HEK293 (cell line): Measurements from ENCODE around the gene DCAF6.

Experiments used
- CTCF ChIA-PET: fragments of 350-600 bp; formaldehyde crosslinking; extraction: SDS; loops from one replicate; lab custom pipeline; 2021; ENCODE audit warnings: antibody characterized with exemption; lab: Yijun Ruan, JAX
- POLR2A ChIA-PET: fragments of 300-600 bp; formaldehyde crosslinking; extraction: SDS; loops from one replicate; lab custom pipeline; 2020; ENCODE audit warnings: antibody characterized with exemption, inconsistent platforms; lab: Yijun Ruan, JAX
- H3K27ac ChIP-seq: fragments of 200-500 bp; sonication (Bioruptor generic); 2 replicates; pipeline ENCODE4 v1.5.1; 2014; ENCODE audit warnings: low read depth, low read length, control low read depth, inconsistent platforms; ENCODE audit errors: extremely low read depth
- H3K36me3 ChIP-seq, 2 experiments: fragments of 200-500 bp in 1 of 2; sonication (Bioruptor generic) in 1 of 2; 1 replicate in 1 of 2; 2 replicates in 1 of 2; pipeline ENCODE4 v1.5.1; 2014 to 2017; ENCODE audit warnings: inconsistent platforms in 2 of 2, low read length in 2 of 2; ENCODE audit not compliant: control insufficient read depth in 2 of 2, insufficient read depth in 1 of 2
- H3K4me1 ChIP-seq: fragments of 200-500 bp; sonication (Bioruptor generic); 2 replicates; pipeline ENCODE4 v1.5.1; 2014; ENCODE audit warnings: mild to moderate bottlenecking, low read length, inconsistent platforms; ENCODE audit not compliant: control insufficient read depth, insufficient read depth
- H3K4me3 ChIP-seq: 2 replicates; pipeline ENCODE4 v1.5.1; 2011; ENCODE audit warnings: low read depth, mild to moderate bottlenecking, control low read depth, low read length, moderate library complexity
- H3K9me3 ChIP-seq: fragments of 200-500 bp; sonication (Bioruptor generic); 2 replicates; pipeline ENCODE4 v1.5.1; 2014; ENCODE audit warnings: low read depth, low read length, inconsistent platforms; ENCODE audit not compliant: control insufficient read depth, insufficient read depth
- ATF2 ChIP-seq: fragments of 450-650 bp; formaldehyde crosslinking; IDR thresholded peaks from 2 replicates; pipeline ENCODE4 v1.5.1; 2016; ENCODE audit warnings: missing biosample characterization, missing genetic modification characterization, low read depth
- IKZF3 ChIP-seq: fragments of 450-650 bp; IDR thresholded peaks from 2 replicates; pipeline ENCODE4 v1.5.0; 2018; ENCODE audit warnings: missing biosample characterization, mild to moderate bottlenecking, missing genetic modification characterization, moderate library complexity
- MEIS1 ChIP-seq: sonication (generic); formaldehyde crosslinking; IDR thresholded peaks from 2 replicates; pipeline ENCODE4 v1.8.1; 2022; ENCODE audit warnings: missing genetic modification reagents, mild to moderate bottlenecking, borderline replicate concordance
- PRDM2 ChIP-seq: fragments of 450-650 bp; formaldehyde crosslinking; IDR thresholded peaks from 2 replicates; pipeline ENCODE4 v1.5.1; 2016; ENCODE audit warnings: missing biosample characterization, missing genetic modification characterization, borderline replicate concordance
- ZBTB21 ChIP-seq: fragments of 450-650 bp; formaldehyde crosslinking; IDR thresholded peaks from 2 replicates; pipeline ENCODE4 v1.5.1; 2017; ENCODE audit warnings: missing biosample characterization, missing genetic modification characterization
- ZFHX2 ChIP-seq: fragments of 450-650 bp; formaldehyde crosslinking; conservative IDR thresholded peaks from 2 replicates; pipeline ENCODE4 v1.5.1; 2016; ENCODE audit warnings: missing biosample characterization, missing genetic modification characterization
- ZNF10 ChIP-seq: fragments of 450-650 bp; formaldehyde crosslinking; IDR thresholded peaks from 2 replicates; pipeline ENCODE4 v1.5.1; 2017; ENCODE audit warnings: missing biosample characterization, missing genetic modification characterization
- ZNF112 ChIP-seq: fragments of 450-650 bp; formaldehyde crosslinking; IDR thresholded peaks from 2 replicates; pipeline ENCODE4 v1.5.0; 2017; ENCODE audit warnings: missing biosample characterization, missing genetic modification characterization
- ZNF155 ChIP-seq: fragments of 450-650 bp; formaldehyde crosslinking; IDR thresholded peaks from 2 replicates; pipeline ENCODE4 v1.5.1; 2016; ENCODE audit warnings: missing biosample characterization, missing genetic modification characterization
- ZNF324 ChIP-seq: fragments of 450-650 bp; formaldehyde crosslinking; IDR thresholded peaks from 2 replicates; pipeline ENCODE4 v1.5.1; 2016; ENCODE audit warnings: missing biosample characterization, missing genetic modification characterization
- ZNF335 ChIP-seq: fragments of 450-650 bp; formaldehyde crosslinking; conservative IDR thresholded peaks from 2 replicates; pipeline ENCODE4 v1.5.1; 2016; ENCODE audit warnings: missing biosample characterization, missing genetic modification characterization
- ZNF521 ChIP-seq: fragments of 450-650 bp; formaldehyde crosslinking; IDR thresholded peaks from 2 replicates; pipeline ENCODE4 v1.5.1; 2017; ENCODE audit warnings: missing biosample characterization, mild to moderate bottlenecking, missing genetic modification characterization
- ZNF529 ChIP-seq: fragments of 450-650 bp; formaldehyde crosslinking; IDR thresholded peaks from 2 replicates; pipeline ENCODE4 v1.5.1; 2017; ENCODE audit warnings: missing genetic modification characterization, missing biosample characterization; ENCODE audit not compliant: insufficient replicate concordance
- ZNF558 ChIP-seq: fragments of 450-650 bp; formaldehyde crosslinking; IDR thresholded peaks from 2 replicates; pipeline ENCODE4 v1.5.1; 2016; ENCODE audit warnings: missing biosample characterization, missing genetic modification characterization
- ZNF600 ChIP-seq: fragments of 450-650 bp; formaldehyde crosslinking; IDR thresholded peaks from 2 replicates; pipeline ENCODE4 v1.5.1; 2016; ENCODE audit warnings: missing biosample characterization, missing genetic modification characterization
- ZNF654 ChIP-seq: fragments of 450-650 bp; formaldehyde crosslinking; IDR thresholded peaks from 2 replicates; pipeline ENCODE4 v1.5.1; 2016; ENCODE audit warnings: low read depth, missing biosample characterization, missing genetic modification characterization
- ZNF670 ChIP-seq: fragments of 450-650 bp; formaldehyde crosslinking; IDR thresholded peaks from 2 replicates; pipeline ENCODE4 v1.5.1; 2016; ENCODE audit warnings: missing biosample characterization, missing genetic modification characterization, low read depth
- ZNF792 ChIP-seq: fragments of 450-650 bp; formaldehyde crosslinking; IDR thresholded peaks from 2 replicates; pipeline ENCODE4 v1.5.1; 2016; ENCODE audit warnings: missing biosample characterization, missing genetic modification characterization
- TF ChIP-seq, protein P1 (sequence below): fragments of 450-650 bp; formaldehyde crosslinking; IDR thresholded peaks from 2 replicates; pipeline ENCODE4 v1.5.1; 2016; ENCODE audit warnings: missing biosample characterization, missing genetic modification characterization
- TF ChIP-seq, protein P2 (sequence below): fragments of 450-650 bp; formaldehyde crosslinking; IDR thresholded peaks from 2 replicates; pipeline ENCODE4 v1.5.1; 2017; ENCODE audit warnings: missing biosample characterization, missing genetic modification characterization

DCAF6 gene

GRCh38 chr1:167983797-167984420 lies 47.4 kb downstream of the DCAF6 start:
- no peak overlapping the region for H3K4me3 ChIP-seq
- no peaks in the 10 kb centered on the region for H3K4me1 ChIP-seq
- ChIA-PET CTCF (no interaction called here), POLR2A (no interaction called here)
- no peaks in the 10 kb centered on the region for H3K36me3 ChIP-seq
- H3K27ac ChIP-seq, result no peak overlapping the region
- no peak for TF ChIP-seq ZNF670
- no peak for TF ChIP-seq ZNF654 (tag by site-specific recombination)
- TF ChIP-seq ZNF521 (tag by site-specific recombination), result no peak
- TF ChIP-seq ZNF529 (tag by site-specific recombination), result no peak
- no peak for TF ChIP-seq MEIS1
- no peaks in the 10 kb centered on the region for H3K9me3 ChIP-seq

DNA sequence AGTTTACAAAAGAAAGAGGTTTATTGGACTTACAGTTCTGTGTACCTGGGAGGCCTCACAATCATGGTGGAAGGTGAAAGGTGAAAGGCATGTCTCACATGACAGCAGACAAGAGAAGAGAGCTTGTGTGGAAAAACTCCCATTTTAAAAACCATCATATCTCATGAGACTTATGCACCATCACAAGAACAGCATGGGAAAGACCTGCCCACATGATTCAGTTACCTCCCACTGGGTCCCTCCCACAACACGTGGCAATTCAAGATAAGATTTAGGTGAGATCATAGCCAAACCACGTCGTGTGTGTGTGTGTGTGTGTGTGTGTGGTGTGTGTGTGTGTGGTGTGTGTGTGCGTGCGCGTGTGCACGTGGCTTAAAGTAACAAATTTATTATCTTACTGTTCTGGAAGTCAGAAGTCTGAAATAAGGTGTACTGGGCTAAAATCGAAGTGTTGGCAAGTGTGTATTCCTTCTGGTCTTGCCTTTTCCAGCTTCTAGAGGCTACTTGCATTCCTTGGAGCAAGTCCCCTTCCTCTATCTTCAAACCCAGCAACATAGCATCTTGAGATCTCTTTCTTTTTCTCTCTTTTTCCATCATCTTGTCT lies 48.5 kb downstream of the DCAF6 start:
- Histone ChIP-seq H3K9me3 (no peaks in the 10 kb centered on the region), H3K4me1 (no peaks in the 10 kb centered on the region), H3K36me3 (no peaks in the 10 kb centered on the region), H3K27ac (no peak overlapping the region), H3K4me3 (no peak overlapping the region)
- ChIA-PET POLR2A (no interaction called here), CTCF (interaction anchor here (0.6 kb wide), 1 partner anchor 91 kb away, joined by 3 read pairs; no protein-coding TSS in a partner anchor)
- peak; percentile 25; the same call in 1 of the 2 replicates for TF ChIP-seq ZNF558 (tag by site-specific recombination)
- TF ChIP-seq PRDM2 (tag by site-specific recombination), result no peak
- TF ChIP-seq ZNF155 (tag by site-specific recombination), result peak; percentile 57; the same call in 1 of the 2 replicates
- TF ChIP-seq ZNF324 (tag by site-specific recombination), result 0 out of 2 replicates have a peak, but pooled peaks have one; percentile 53
- no peak for TF ChIP-seq ZNF792 (tag by site-specific recombination)
- peak; percentile 55; the same call in 1 of the 2 replicates for TF ChIP-seq ZNF600 (tag by site-specific recombination)
- TF ChIP-seq ZFHX2, result peak; percentile 99
- no peak for TF ChIP-seq IKZF3 (tag by site-specific recombination)
- peak; percentile 86 for TF ChIP-seq ZBTB21 (tag by site-specific recombination)
- TF ChIP-seq ZNF112 (tag by site-specific recombination), result peak; percentile 74
- TF ChIP-seq, protein P1, sequence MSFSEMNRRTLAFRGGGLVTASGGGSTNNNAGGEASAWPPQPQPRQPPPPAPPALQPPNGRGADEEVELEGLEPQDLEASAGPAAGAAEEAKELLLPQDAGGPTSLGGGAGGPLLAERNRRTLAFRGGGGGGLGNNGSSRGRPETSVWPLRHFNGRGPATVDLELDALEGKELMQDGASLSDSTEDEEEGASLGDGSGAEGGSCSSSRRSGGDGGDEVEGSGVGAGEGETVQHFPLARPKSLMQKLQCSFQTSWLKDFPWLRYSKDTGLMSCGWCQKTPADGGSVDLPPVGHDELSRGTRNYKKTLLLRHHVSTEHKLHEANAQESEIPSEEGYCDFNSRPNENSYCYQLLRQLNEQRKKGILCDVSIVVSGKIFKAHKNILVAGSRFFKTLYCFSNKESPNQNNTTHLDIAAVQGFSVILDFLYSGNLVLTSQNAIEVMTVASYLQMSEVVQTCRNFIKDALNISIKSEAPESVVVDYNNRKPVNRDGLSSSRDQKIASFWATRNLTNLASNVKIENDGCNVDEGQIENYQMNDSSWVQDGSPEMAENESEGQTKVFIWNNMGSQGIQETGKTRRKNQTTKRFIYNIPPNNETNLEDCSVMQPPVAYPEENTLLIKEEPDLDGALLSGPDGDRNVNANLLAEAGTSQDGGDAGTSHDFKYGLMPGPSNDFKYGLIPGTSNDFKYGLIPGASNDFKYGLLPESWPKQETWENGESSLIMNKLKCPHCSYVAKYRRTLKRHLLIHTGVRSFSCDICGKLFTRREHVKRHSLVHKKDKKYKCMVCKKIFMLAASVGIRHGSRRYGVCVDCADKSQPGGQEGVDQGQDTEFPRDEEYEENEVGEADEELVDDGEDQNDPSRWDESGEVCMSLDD (tag by site-specific recombination), result peak; percentile 76; the same call in 1 of the 2 replicates
- TF ChIP-seq, protein P2, sequence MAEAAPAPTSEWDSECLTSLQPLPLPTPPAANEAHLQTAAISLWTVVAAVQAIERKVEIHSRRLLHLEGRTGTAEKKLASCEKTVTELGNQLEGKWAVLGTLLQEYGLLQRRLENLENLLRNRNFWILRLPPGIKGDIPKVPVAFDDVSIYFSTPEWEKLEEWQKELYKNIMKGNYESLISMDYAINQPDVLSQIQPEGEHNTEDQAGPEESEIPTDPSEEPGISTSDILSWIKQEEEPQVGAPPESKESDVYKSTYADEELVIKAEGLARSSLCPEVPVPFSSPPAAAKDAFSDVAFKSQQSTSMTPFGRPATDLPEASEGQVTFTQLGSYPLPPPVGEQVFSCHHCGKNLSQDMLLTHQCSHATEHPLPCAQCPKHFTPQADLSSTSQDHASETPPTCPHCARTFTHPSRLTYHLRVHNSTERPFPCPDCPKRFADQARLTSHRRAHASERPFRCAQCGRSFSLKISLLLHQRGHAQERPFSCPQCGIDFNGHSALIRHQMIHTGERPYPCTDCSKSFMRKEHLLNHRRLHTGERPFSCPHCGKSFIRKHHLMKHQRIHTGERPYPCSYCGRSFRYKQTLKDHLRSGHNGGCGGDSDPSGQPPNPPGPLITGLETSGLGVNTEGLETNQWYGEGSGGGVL (tag by site-specific recombination), result peak; percentile 95
- TF ChIP-seq ZNF10 (tag by site-specific recombination), result no peak
- TF ChIP-seq ZNF335 (tag by site-specific recombination), result no peak; the same call in 1 of the 2 replicates
- TF ChIP-seq ATF2 (tag by site-specific recombination), result peak; percentile 81
